ENCODE results near the gene EIF3L. TPM values are rescaled to one million over a fixed set of nuclear protein-coding genes. Genes with fewer than 3 reads are reported as not detected.

EIF3L gene
- total RNA-seq, 1 donor from 2014 or later = 254 TPM

GRCh38 chr22:37925767-37926166 is 76.5 kb downstream of the EIF3L start:
- no peak for DNase-seq (ENCODE audit: extremely low read depth, low read depth, low spot score)

GRCh38 chr22:37926358-37926757 is 77.1 kb downstream of the EIF3L start:
- DNase-seq (ENCODE audit: extremely low read depth, low read depth, low spot score) = no peak

DNA sequence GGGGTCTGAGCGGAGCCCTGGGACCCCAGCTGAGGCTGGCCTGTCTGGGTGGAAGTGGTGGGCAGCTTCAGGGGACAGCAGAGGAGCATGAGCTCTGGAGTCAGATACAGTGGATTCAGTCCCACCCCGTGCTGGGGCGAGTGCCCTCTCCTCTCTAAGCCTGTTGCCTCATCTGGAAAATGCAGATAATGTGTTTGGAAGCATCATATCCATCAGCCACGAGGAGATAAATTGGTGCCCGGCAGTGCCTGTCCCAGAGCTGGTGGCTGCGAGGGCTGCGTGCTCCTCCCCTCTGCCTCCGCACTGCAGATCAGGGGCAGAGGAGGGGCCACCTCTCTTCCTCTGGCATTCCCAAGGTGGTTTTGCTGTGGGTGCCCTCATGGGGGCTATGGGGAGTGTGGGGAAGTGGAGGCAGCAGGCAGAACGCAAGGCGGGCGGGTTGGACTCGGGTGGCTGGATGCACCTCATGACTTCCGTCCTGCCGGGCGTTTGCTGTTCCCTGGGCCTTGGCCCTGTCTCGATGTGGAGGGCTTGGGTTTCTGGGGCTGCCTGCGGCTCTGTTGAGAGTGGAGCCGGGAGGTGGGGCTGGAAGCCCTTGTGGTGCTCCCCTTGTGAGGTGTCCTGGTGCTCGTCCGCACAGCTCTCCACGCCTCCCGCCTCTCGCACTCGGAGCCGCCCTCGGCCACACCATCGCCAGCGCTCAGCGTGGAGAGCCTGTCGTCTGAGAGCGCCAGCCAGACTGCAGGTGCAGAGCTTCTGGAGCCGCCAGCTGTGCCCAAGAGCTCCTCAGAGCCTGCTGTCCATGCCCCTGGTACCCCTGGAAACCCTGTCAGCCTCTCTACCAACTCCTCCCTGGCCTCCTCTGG is 77.8 kb downstream of the EIF3L start:
- DNase-seq (ENCODE audit: extremely low read depth, low read depth, low spot score) = no peak

DNA sequence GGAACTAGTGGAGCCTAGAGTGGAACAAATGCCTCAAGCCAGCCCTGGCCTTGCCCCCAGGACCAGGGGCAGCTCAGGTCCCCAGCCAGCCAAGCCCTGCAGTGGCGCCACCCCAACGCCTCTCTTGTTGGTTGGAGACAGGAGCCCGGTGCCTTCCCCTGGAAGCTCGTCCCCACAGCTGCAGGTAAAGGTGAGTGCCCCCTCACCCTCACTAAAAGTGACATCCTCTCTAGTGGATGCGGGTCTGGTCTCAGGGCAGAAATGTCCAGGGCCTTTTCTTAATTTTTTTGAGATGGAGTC is 78.4 kb downstream of the EIF3L start:
- DNase-seq (ENCODE audit: extremely low read depth, low read depth, low spot score) = no peak

DNA sequence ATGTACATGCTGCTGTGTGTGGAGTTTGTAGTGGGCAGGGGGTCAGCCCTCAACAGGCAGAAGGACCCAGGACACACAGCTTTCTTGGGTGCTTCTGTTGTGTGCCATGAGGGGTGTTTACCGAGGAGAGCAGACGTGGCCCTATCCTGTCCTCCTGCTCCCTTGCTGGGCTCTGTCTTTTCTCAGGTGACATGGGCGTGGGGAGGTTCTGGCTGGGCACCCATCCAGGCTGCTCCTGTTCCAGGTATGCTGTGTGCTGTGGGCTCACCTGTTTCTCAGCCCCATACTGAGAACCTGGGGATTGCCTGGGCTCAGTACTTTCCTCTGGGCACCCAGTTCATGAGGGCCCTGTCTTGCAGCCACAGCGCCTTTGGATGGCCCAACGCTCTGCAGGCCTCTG is 80.2 kb downstream of the EIF3L start:
- no peak for DNase-seq (ENCODE audit: extremely low read depth, low read depth, low spot score)

DNA sequence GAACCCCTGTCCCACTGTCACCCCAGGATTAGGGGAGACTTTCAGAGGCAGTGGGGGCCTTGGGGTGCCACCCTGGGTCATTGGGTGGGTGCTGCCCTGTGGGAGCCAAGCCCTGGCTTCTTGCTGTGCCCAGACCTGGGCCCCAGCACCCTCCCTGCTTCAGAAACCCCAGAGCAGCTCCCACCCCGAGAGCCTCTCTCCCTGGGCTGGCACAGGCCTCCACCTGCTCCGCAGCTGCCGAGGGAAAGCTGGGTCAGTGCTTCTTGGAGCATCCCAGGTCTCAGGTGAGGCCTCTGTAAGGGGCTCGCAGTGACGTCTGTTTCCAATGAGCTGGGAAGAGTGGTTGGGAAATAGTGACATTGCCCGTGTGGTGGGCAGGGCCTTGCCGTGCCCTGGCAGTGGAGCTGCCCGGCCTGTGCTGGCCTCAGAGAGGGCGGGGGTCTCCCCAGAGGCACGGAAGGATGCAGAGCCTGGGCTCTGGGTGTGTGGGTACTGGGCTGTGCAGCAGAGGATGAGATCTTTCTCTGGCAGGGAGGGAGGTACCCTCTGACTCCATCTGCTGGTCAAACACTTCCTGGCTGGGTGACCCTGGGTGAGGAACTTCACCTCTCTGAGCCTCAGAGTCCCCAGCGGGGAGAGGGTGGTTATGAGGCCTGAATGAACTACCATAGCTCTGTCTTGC is 81.2 kb downstream of the EIF3L start:
- no peak for DNase-seq (ENCODE audit: extremely low read depth, low read depth, low spot score)

GRCh38 chr22:37930952-37931440 is 81.8 kb downstream of the EIF3L start:
- DNase-seq (ENCODE audit: extremely low read depth, low read depth, low spot score) = no peak

GRCh38 chr22:37931893-37932389 is 82.7 kb downstream of the EIF3L start:
- no peak for DNase-seq (ENCODE audit: extremely low read depth, low read depth, low spot score)

- no peak for DNase-seq (ENCODE audit: extremely low read depth, low read depth, low spot score)
Measured at GRCh38 chr22:37932401-37932800, 83.2 kb downstream of the EIF3L start.

GRCh38 chr22:37932821-37933578 is 83.8 kb downstream of the EIF3L start:
- DNase-seq (ENCODE audit: extremely low read depth, low read depth, low spot score) = no peak

GRCh38 chr22:37933711-37934376 is 84.6 kb downstream of the EIF3L start:
- DNase-seq (ENCODE audit: extremely low read depth, low read depth, low spot score) = peak; percentile 50

Other genes with a start within 250 kb of the EIF3L start
- 51.7 and 57.5 TPM in 2 replicates for gene GGA1, start 240.6 kb upstream of the EIF3L start, total RNA-seq
- 4.3 and 18.7 TPM in 2 replicates for gene SH3BP1, start 209.8 kb upstream of the EIF3L start, total RNA-seq
- 15.5 and 19.7 TPM in 2 replicates for gene PDXP, start 190.7 kb upstream of the EIF3L start, total RNA-seq
- 4,843 and 7,713 TPM in 2 replicates for gene LGALS1, start 173.8 kb upstream of the EIF3L start, total RNA-seq
- 20.9 and 25.8 TPM in 2 replicates for gene NOL12, start 163.1 kb upstream of the EIF3L start, total RNA-seq
- 128 and 133 TPM in 2 replicates for gene TRIOBP, start 152.4 kb upstream of the EIF3L start, total RNA-seq
- 13.0 and 32.9 TPM in 2 replicates for gene GCAT, start 41.5 kb upstream of the EIF3L start, total RNA-seq
- gene GALR3, start 26.0 kb upstream of the EIF3L start, total RNA-seq = not detected in 2 replicates
- 34.9 and 55.2 TPM in 2 replicates for gene ANKRD54, start 5.1 kb upstream of the EIF3L start, total RNA-seq
- gene MICALL1, start 56.9 kb downstream of the EIF3L start, total RNA-seq = 122 and 133 TPM in 2 replicates
- 0.41 TPM in 1 of 2 replicates, not detected in the other for gene C22orf23, start 104.2 kb downstream of the EIF3L start, total RNA-seq
- gene POLR2F, start 104.3 kb downstream of the EIF3L start, total RNA-seq = 93.6 and 115 TPM in 2 replicates
- gene SOX10, start 135.1 kb downstream of the EIF3L start, total RNA-seq = not detected in 2 replicates
- gene PICK1, start 208.0 kb downstream of the EIF3L start, total RNA-seq = 8.9 and 12.8 TPM in 2 replicates
- not detected in 2 replicates for gene SLC16A8, start 234.8 kb downstream of the EIF3L start, total RNA-seq

All from glomerular endothelial cell (primary cell).